Omental fat pad (tissue), 4 donors: ENCODE data around the gene NFYB. TPM values are rescaled to one million over a fixed set of nuclear protein-coding genes. Genes with fewer than 3 reads are reported as not detected.

Experiments used
- ATAC-seq: fragments of 150-250 bp; one replicate; pipeline ENCODE4 v1.9.1; 2016; ENCODE audit warnings: mild to moderate bottlenecking, moderate library complexity; ENCODE audit not compliant: low FRiP score
- DNase-seq: peaks from one replicate; pipeline ENCODE4 v3.0.0-alpha.2; 2019; ENCODE audit warnings: low spot score
- CTCF ChIP-seq, 3 donors: fragments of 450-650 bp; IDR thresholded peaks; one replicate each; pipeline ENCODE4 v1.5.1; 2016 to 2017; ENCODE audit warnings: antibody characterized with exemption in 3 of 3, mild to moderate bottlenecking in 3 of 3, moderate library complexity in 2 of 3
- total RNA-seq, 4 donors: library from RNA; depleted of rRNA; stranded (reverse); fragments of >200 nt; gene quantifications; one replicate each; pipeline ENCODE4 v1.1.0, GENCODE V29; 2016

The NFYB gene
- total RNA-seq, 4 donors from 2014 or later: 25.9 to 47.8 (median 33.8) TPM

GRCh38 chr12:104095289-104095688 is 42.7 kb downstream of the NFYB start:
- TF ChIP-seq CTCF (IDR thresholded peaks at IDR 0.05): no peak
- ATAC-seq (no peak), DNase-seq (no peak)

- TF ChIP-seq CTCF (IDR thresholded peaks at IDR 0.05): no peak
- no peak for DNase-seq
- no peak for ATAC-seq
These were observed 43.7 kb downstream of the NFYB start for GRCh38 chr12:104094284-104094683.

- DNase-seq (no peak), ATAC-seq (no peak)
- no peak for TF ChIP-seq CTCF (IDR thresholded peaks at IDR 0.05)
These were observed 46.9 kb downstream of the NFYB start for GRCh38 chr12:104091136-104091535.

DNA sequence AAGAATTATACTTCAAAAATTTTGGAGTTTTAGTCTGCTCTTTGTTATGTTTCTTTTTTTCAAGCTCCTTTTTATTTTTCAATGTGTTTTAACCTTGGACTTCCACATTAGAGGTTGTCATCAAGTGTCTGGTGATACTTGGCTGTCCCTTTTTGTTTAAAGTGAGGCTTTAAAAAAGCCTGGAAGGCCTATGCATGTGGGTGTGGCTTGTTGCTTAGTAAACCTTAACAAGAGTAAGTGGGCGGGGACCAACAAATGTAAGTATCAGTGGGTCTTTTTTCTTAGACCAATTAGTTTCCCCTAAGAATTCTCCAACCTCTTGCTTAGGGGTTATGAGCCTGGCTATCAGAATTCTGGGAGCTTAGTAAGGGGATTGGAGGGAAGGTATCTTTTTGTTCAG is 47.3 kb downstream of the NFYB start:
- no peak for ATAC-seq
- no peak for DNase-seq
- no peak for TF ChIP-seq CTCF (IDR thresholded peaks at IDR 0.05)

- no peak for DNase-seq
- TF ChIP-seq CTCF (IDR thresholded peaks at IDR 0.05): no peak
- no peak for ATAC-seq
These were observed 54.1 kb downstream of the NFYB start for GRCh38 chr12:104083769-104084475.

GRCh38 chr12:104080764-104081163 is 57.2 kb downstream of the NFYB start:
- no peak for DNase-seq
- no peak for ATAC-seq
- TF ChIP-seq CTCF (IDR thresholded peaks at IDR 0.05): no peak

GRCh38 chr12:104079024-104079423 is 59.0 kb downstream of the NFYB start:
- ATAC-seq: no peak
- no peak for DNase-seq
- TF ChIP-seq CTCF (IDR thresholded peaks at IDR 0.05): no peak
